ENCODE measurements around the gene IARS2. TPM values are rescaled to one million over a fixed set of nuclear protein-coding genes. Genes with fewer than 3 reads are reported as not detected.

Gene IARS2
- 81.8 and 107 TPM in 2 replicates for total RNA-seq

DNA sequence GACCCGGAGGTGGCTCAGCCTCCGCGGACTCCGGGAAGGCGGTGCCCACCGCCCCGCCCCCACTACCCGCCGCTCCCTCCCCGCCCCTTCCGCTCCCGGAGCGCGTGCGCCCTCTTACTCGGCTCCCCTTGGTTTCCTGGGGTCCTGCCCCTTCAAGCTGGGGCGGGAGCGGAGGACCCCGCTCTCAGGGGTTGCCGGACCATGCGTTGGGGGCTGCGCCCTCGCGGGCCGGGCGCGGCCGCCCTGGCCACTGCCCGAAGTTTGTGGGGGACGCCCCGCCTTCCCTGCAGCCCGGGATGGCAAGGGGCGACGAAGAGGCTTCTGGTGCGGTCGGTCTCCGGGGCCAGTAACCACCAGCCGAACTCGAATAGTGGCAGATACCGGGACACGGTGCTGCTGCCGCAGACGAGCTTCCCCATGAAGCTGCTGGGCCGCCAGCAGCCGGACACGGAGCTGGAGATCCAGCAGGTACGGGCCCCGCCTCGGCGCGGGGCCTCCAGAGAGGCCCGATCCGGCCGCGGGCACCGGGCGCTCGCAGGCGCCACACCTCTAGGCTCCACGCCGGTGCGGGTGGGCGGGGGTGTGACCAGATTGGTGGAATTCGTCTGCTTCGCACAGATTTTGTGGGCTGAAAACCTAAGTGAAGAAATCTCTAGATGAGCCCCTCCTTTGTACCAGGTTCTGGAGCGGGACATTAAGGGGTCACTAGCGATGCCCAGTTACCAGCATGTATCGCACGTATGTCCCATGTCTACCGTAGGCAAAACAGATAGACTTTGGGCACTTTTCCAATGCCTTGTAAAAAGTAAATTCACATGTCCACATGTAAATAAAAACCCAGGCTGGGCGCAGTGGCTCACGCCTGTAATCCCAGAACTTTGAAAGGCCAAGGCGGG is at the start of gene IARS2:
TSS of gene IARS2 (plus strand) at position 117 of the 896 bp plus-strand sequence. CDS start at position 202, 85 bp downstream.

DNA sequence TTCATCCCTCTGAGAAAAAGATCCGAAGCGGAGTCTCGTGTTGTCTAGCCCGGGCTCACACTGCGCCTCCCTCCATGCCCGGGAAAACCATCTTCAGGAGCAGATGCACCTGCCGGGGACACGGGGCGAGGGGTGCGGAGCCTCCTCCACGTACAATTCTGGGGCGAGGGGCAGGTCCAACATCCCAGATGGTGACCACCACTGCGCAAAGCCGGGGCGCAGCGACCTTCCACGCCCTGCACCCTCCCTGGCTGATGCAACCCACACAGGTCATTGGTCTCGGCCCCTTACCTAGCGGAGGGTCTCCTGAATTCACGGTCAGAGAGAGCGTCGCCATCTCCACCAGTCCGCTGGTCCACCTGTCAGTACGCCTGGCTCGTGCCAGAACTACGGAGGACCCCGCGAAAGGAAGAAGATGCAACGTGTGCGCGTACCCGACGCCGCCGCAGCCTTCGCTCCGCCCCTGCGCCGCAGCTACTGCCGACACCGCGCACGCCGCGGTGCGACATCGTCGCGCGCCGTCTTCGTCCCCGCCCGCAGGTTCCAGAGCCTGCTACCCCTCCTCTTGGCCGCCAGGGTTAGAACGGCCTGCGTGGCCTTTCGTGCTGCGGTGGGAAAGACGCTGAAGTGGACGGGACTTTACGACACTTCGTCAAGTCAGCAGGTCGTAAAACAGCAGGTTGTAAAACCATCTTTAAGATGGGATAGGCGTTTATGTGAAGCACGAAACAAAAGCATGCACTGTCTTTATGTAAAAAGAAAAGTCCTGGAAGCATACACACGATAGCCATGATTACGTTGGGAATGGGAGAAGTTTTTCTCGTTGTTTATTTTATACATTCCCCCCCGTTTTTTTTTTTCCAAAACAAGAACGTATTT is 47.6 kb upstream of the IARS2 start, which contains the start of gene EPRS1:
TSS of gene EPRS1 (minus strand) at position 454 of the 879 bp plus-strand sequence. CDS start at position 337, 117 bp downstream.

DNA sequence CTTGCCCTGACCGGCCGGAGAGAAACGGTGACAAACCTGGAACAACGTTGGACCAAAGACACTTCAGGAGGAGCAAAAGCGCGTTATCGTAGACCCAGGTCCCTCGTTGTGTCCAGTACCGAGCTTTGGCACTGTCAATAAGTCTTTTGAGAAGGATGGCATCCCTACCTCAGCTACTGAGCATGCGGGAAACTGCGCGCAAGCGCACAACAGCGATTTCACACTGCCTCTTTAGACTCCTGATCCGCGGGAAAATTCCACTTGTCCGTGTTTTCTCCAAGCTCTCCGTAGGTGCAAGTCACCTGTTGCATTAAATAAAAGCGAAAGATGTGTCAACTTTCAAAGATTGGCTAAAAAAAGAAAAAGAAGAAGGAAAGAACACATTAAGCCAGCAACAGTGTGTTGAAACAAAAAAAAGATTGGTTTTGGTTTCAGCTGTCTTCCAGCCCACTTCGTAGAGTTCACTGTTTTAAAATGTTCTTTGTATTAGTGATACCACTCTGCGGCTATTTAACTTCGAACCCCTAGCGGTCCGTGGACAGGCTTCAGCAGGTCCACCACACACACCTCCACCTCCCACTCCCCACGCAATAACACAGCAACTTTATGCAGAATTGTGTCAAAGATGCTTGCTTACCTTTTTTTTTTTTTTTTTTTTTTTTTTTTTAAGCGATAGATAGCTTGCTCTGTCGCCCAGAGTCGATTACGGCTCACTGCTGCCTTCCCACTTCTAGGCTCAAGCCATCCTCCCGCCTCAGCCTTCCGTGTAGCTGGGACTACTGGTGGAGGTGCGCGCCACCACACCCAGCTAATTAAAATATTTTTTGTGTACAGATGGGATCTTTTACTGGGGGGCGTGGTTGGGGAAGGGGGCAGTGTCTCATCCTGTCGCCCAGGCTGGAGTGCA is 4.0 kb upstream of the IARS2 start, which contains the start of gene BPNT1:
TSS of gene BPNT1 (minus strand) at position 139 of the 907 bp plus-strand sequence. CDS start 9,942 bp downstream, outside the sequence.

Other genes with a start within 250 kb of the IARS2 start
- not detected in 2 replicates for gene SLC30A10, start 165.6 kb upstream of the IARS2 start, total RNA-seq
- 128 and 155 TPM in 2 replicates for gene EPRS1, start 47.6 kb upstream of the IARS2 start, total RNA-seq
- 22.8 and 23.0 TPM in 2 replicates for gene BPNT1, start 4.3 kb upstream of the IARS2 start, total RNA-seq
- 25.5 and 34.3 TPM in 2 replicates for gene RAB3GAP2, start 178.3 kb downstream of the IARS2 start, total RNA-seq

Data from endothelial cell of coronary artery (primary cell).